Muscle of arm (tissue), 14 donors: ENCODE data around the gene ZNF605. TPM values are rescaled to one million over a fixed set of nuclear protein-coding genes. Genes with fewer than 3 reads are reported as not detected.
"Not testable (repeated sequence)": the region's sequence is repeated elsewhere in the genome, so short reads cannot be mapped to it uniquely, and the experiment has no call there.

Source experiments
- DNase-seq: peaks from one replicate; pipeline ENCODE4 v3.0.0-alpha.2; 2013
- long read RNA-seq, 11 donors: transcript quantifications; one replicate each; lab custom pipeline, GENCODE V29; 2026
- polyA plus RNA-seq, 12 donors: library from polyadenylated mRNA; unstranded; fragments of 120-200 nt; gene quantifications; one replicate each; pipeline ENCODE4 v1.2.1, GENCODE V29; 2013; ENCODE audit not compliant: insufficient read length in 12 of 12

ZNF605 gene
- polyA plus RNA-seq = 10 to 100 TPM in 11 of 12 donors, not detected in 1; 10.3 to 23.0 (median 14.9) TPM
- long read RNA-seq, donor 1, partial matches to known transcripts = 0 of 2 reads
- long read RNA-seq, donor 1, other reads (novel, unspliced or antisense) = 0 of 2 reads
- long read RNA-seq, donor 2, partial matches to known transcripts = 7 of 10 reads
- long read RNA-seq, donor 2, other reads (novel, unspliced or antisense) = 0 of 10 reads
- long read RNA-seq, donor 3, partial matches to known transcripts = 0 of 1 reads
- long read RNA-seq, donor 3, other reads (novel, unspliced or antisense) = 0 of 1 reads
- long read RNA-seq, donor 4, partial matches to known transcripts = 5 of 6 reads
- long read RNA-seq, donor 4, other reads (novel, unspliced or antisense) = 0 of 6 reads
- long read RNA-seq, donor 5, full-length matches to known transcripts = 3 of 3 reads
- long read RNA-seq, donor 5, partial matches to known transcripts = 0 of 3 reads
- long read RNA-seq, donor 5, other reads (novel, unspliced or antisense) = 0 of 3 reads
- long read RNA-seq, donor 6 = 0 reads
- long read RNA-seq, donor 7 = 0 reads
- long read RNA-seq, donor 8, partial matches to known transcripts = 0 of 1 reads
- long read RNA-seq, donor 8, other reads (novel, unspliced or antisense) = 0 of 1 reads
- long read RNA-seq, donor 9 = 0 reads
- long read RNA-seq, donor 10, partial matches to known transcripts = 0 of 4 reads
- long read RNA-seq, donor 10, other reads (novel, unspliced or antisense) = 0 of 4 reads
- long read RNA-seq, donor 11, full-length matches to known transcripts = 2 of 18 reads
- long read RNA-seq, donor 11, partial matches to known transcripts = 16 of 18 reads
- long read RNA-seq, donor 11, other reads (novel, unspliced or antisense) = 0 of 18 reads

DNA sequence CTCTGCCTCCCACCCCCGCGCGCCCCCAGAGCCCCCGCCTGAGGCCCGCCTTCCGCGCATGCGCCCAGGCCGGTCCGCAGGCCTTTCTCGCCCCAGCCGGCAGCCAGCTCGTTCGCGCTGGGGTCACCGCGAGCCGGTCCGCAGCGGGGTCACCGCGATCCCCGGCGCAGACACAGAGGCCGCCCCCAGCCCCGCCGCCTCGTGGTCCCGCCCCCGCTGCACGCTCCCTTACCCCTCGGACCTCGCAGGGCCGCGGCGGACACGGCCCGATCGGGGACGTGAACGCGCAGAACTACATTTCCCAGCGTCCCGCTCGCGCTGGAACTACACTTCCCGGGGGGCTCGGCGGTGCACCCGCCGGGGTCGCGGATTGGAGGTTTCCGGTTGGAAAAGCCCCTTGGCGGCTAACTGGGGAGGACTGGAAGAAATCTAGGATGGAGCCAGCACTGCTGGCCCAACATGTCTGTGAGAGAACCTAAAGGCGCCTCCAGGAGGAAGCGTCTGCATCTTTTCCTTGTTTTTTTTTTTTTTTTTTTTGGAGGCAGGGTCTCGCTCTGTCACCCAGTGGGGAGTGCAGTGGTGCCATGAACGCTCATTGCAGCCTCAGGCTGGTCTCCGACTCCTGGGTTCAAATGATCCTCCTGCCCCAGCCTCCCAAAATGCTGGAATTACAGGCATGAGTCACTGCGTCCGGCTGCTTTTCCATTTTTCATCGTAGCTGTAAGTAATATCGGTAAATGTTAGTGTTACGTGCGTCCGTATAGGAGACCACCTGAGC, at the start of gene ZNF605:
Gene ZNF605, minus strand, starts transcription at position 296 of the 778 bp plus-strand sequence. CDS start 10,671 bp downstream, outside the sequence.
- DNase-seq = peak; percentile 94

DNA sequence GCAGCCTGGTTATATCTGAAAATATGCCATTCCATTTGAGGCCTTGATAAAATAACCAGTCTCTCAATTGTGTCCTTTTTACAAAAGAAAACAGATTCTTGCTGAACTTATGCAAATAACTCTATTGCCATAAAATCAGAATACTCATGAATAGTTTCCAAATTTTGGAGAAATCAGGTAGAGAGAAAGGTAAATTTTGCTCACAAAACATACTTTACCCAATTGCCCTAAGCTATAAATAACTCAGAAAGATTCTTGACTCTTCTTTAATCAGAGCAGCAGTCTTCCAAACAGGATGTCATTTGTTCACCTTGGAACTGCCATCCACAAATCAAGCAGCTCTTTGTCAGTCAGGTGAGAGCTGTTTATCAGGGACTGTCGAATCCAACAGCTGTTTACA, 42.6 kb upstream of the ZNF605 start:
- DNase-seq = no peak

DNA sequence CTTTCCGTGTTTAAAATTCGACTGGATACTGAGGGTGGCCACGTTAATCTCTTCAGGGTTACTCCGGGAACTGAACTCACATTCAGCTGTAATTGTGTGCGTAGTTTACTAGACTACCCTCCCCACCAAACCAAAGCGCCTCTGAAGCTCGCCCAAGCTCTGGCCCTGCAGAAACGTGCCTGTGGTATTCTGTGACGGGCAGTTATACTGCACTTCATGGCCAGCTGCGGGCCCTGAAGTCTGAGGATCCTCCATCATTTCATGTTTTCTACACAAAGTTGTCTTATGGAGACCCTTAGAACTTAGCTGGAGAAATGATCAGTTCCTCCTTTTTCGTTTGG, 30.7 kb upstream of the ZNF605 start:
- DNase-seq = no peak

DNA sequence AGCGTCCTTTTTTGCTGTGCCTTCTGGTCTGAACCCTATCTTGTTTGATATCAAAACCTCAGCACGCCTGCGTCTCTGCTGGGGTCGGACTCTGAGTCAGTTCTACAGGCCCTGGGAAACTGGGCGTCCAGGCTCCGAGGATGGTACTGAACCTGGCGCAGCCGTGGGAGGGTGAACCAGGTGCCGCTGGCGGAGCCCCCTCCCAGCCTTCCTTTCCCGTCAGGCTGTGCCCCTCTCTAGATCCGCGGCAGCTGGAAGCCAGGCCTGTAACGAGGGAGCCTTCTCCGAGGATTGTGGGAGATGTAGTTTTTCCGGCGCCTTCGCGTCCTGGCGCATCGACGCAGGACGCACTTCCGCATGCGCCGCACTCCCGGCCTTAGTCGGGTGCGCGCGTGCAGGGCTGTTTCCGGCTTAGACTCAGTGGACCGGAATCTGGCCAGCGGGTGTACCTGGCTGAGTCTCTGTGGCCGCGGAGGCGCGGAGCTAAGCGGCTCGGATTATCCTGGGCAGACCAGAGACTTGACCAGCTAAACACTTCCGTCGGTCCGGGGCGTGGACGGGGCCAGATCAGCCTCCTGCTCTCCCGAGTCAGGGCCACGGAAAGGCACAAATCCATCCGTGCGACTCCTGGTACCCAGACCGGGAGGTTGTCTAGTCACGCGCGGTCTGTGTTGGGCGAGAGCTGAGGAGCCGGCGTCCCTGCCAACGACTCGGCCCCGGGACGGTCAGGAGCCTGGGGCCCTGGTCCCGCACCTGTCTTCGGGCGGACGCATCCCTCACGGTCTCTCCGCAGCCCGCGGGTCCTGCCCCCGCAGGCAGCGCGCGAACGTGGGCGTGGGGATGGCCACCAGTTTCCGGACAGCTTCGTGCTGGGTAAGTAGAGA, 30.1 kb upstream of the ZNF605 start, which contains the start of gene ZNF26:
Gene ZNF26, plus strand, starts transcription at position 367 of the 884 bp plus-strand sequence. Its CDS starts 474 bp downstream, at position 841.
- peak; percentile 96 for DNase-seq

DNA sequence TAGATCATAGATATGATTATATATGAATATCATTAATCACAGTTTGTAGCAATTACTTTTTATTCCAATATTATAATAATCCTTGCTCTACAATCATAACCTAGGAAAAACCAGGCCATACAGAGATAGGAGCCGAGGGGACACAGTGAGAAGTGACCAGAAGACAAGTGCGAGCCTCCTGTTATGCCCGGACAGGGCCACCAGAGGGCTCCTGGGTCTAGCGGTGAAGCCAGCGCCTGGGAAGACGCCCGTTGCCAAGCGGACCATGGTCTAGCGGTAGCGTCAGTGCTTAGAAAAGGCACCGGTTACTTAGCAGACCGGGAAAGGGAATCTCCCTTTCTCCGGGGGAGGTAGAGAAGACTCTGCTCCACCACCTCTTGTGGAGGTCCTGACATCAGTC, 20.8 kb upstream of the ZNF605 start:
- DNase-seq = not testable (repeated sequence)

DNA sequence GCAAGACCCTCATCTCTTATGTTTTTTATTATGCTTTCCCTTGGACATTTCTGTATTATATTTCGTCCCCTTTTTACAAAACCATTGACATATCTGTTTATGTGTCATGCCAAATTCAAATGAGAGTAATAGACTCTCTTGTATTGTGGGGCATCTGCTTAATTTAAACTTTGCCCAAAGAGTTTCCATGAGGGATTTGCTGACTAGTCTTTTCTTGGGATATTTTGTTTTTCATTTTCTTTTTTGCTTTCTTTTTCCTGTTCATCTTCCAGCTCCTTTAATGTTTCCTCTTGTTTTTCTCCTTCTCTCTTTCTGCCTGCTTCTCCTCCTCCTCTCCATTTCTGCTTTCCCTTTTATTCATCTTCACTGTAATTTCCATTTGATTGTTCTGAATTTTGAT, 16.3 kb upstream of the ZNF605 start:
- no peak for DNase-seq

DNA sequence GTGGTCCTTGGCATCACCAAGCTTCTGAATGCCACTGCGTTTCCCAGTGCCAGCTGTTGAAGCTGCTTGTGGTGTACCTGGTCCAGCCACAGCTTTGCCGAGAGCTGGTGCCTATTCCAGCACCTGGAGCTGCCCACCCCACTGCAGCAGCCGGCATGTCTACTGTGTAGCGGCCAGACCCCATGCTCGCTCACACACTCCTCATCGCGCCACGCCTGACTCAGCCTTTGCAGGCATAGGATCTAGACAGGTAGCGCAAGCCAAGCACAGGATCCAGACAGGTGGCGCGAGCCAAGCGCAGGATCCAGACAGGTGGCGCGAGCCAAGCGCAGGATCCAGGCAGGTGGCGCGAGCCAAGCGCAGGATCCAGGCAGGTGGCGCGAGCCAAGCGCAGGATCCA, 11.6 kb upstream of the ZNF605 start:
- no peak for DNase-seq

DNA sequence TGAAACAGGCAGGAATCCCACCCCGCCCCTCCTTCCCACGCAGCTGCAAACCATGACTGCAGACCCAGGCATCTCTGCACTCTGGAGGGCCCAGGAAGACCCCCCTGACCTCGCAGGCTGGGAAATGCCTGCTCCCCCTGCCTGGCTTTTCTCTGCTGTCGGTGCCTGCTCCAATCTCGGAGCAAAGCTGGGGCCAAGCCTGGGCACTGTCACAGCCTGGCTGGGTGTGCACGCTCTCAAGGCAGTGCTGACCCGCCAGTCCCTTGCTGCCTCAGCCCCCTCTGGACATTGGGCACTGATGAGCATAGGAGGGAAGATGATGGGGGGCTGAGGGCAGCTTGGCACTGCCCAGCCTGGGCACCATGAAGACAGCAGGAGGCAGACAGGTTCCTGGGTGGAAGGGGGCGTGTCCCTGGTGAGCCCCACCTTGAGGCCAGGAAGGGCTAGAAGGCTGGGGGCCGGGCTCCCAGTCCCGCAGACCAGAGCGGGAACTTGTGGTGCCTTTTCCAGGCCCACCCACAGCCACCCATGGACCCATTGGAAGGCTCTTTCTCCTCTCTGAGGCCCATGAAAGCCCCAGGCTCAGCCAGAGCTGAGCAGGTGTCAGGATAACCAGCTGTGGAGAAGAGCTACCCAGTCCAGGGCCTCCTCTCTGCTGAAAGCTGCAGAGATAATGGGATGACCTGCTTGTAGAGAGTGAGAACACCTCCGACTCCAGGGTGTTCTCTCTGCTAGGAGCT, 10.7 kb upstream of the ZNF605 start:
- DNase-seq = no peak

DNA sequence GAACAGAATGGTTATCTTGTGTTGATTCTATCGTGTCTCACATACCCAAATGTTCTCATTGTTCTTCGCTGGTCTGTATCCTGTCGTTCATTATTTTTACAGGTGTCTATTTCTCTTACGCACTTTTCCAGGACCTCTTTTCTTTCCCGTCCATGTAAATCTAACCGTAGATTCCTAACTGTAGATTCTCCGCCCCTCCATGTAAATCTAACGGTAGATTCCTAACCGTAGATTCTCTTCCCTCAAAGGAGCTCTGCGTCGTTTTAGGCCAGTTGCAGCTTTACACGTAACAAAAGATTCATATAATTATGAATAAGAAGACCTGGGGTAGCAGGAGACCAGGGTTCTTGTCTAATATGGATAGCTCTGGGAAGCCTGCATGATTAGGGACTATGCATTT, 9.7 kb upstream of the ZNF605 start:
- no peak for DNase-seq

DNA sequence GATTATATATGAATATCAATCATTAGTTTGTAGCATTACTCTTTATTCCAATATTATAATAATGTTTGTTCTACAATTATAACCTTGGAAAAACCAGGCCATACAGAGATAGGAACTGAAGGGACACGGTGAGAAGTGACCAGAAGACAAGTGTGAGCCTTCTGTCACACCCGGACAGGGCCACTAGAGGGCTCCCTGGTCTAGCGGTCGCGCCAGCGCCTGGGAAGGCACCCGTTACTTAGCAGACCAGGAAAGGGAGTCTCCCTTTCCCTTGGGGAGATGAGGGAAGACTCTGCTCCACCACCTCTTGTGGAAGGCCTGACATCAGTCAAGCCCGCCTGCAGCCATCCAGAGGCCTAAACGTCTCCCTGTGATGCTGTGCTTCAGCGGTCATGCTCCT, 7.8 kb upstream of the ZNF605 start:
- DNase-seq = not testable (repeated sequence)

DNA sequence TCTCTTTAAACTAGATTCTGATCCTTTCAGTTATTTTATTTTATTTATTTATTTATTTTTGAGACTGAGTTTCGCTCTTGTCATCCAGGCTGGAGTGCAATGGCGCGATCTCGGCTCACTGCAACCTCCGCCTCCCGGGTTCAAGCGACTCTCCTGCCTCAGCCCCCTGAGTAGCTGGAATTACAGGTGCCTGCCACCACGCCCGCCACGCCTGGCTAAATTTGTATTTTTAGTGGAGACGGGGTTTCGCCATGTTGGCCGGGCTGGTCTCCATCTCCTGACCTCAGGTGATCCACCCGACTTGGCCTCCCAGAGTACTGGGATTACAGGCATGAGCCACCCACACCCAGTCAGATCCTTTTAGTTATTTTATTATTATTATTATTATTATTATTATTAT, 5.7 kb upstream of the ZNF605 start:
- not testable (repeated sequence) for DNase-seq

DNA sequence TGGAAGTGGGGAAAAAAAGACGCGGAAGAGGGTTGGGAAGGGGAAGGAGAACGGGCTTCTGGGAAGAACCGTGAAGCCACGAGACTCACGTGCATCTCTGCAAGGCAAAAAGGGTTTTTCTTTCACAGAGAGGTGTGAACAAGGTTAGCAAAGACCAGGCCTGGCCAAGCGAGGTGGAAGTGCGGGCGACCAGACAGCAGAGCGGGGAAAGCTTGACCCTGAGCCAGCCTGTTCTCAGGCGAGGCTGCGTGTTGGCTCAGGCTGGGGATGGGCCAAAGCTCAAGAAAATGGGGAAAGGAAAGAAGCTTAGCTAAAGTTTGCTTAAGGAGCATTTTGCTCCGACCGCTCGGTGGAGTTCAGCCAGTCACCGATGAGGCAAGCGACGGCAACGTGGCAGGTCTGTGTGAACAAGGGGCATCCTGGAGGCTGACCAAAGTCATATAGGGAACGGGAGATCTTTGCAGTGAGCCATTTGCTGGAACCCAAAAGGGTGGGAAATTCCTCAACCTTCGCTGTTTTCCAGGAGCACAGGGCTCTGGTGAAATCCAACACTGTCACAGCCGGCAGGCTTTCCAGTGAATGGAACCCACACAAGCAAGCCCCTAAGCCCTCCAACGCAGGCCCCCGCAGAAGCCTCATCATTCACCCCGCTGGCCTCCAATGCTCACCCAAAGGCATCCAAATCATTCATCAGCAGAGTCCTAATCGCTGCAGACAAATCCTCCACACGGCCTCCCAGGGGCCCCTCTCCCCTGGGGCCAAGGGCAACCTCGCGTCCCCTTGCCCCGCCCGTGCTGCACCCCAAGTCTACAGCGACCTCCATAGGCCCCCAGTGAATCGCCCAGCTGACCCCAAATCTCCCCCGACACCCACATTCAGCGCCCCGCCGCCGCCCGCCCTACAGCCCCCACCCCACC, 754 bp downstream of the ZNF605 start:
- peak; percentile 72 for DNase-seq

DNA sequence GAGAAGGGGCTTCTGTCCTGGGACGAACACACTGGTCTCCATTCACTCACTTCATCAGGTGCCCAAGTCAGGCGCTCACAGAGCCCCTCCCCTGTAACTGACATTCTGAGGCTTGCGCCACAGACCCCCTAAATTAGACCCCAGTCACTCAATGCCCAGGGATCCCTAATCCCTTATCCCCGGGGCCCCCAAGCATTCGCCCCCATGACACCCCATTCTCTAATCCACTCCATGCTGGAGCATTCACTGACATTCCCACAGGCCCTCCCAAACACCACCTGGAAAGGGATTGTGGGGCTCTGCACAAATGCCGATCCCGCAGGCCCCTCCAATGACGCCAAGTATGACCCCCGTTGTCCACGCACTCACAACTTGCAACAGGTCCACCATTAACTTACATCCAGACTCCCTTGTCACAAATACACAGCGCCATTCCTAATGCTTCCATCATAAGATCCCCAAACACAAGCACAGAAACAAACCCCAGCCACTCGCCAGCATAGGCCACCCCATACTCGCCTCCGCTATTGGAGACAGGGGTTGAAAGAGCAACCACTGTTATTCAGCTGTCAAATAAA, 1.5 kb downstream of the ZNF605 start:
- DNase-seq = no peak

DNA sequence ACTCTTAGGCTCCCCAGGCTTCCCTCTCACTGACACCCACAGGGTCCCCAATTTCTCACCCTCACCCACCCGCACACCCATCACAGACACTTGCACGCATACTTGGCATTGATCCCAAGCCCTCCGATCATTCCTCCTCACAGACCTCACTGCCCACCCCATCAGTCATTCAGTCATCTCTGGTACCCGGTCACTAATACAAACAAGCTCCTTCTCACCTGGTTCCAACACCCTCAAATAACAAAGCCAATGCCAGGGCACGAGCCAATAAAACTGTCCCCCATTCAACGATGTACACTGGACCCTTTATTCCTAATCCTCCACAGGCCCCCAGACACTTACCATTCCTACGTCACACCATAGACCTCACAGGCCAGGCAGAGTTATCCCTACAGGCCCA, 2.3 kb downstream of the ZNF605 start:
- no peak for DNase-seq

DNA sequence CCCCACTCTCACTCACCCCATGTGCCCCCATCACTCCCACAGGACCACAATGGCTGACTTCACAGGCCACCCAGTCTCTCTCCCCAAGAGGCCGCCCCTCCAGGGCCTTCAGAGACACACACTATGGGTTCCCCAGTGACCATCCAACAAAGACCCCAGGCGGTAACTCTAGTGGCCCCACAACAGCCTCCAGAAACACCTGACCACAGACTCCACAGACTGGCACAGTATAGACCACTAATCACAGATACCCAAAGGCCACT, 3.0 kb downstream of the ZNF605 start:
- no peak for DNase-seq

DNA sequence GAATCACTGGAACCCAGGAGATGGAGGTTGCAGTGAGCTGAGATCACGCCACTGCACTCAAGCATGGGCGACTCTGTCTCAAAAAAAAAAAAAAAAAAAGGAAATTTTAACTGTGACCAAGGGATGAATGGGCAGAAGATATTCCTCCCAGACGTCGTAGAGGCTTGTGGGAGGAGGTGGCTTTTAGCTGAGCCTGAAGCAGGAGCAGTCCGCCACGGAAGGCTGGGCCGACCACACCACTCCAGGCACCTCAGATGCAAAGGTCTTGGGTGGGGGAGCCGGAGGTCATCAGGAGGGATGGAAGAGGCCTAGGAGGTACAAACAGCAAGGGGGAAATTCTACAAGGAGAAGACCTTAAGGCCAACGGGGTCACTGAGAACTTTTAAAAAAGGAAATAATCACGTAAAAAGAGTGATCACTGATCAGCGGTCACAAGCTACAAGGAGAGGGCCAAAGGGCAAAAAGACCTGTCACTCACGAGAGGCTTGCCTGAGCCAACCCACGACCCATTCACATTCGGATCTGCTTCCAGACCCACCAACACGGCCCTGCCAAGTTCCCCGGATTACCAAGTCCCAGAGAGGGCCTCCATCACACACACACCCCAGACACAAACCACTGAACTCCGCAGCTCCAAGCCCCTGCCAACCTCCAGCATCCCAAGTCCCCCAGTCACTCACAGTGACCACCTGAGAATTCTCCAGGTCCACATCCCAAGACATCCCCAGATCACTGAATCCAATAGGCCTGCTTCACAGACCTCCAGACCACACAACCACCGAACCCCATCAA, 3.5 kb downstream of the ZNF605 start:
- no peak for DNase-seq

DNA sequence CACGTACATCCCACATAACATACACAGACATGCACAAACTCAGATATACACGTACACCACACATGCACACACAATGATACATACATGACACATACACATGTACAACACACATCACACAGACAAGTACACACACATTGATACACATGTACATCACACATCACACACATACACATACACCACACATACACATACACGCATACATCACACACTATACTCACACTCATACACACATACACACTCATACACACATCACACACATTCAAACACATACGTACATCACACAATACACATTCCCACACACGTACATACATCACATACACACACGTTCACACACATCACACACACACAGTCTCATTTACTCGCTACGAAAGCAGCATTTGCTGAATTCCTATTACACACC, 4.5 kb downstream of the ZNF605 start:
- DNase-seq = no peak
